ENCODE results near the gene EML3.
"Not testable (repeated sequence)": the region's sequence is repeated elsewhere in the genome, so short reads cannot be mapped to it uniquely, and the experiment has no call there.

Gene EML3

GRCh38 chr11:62573592-62574362 is 38.8 kb downstream of the EML3 start, which contains the start of gene EEF1G:
Gene EEF1G (minus strand): TSS chr11:62573891. CDS start chr11:62573842, 49 bp downstream.
- peak; percentile 98 to 99 for DNase-seq
- H3K4me3 Mint-ChIP-seq: peak within 1 kb of the TSS; percentile 95 to 100
- no peaks in the 10 kb centered on the region for H3K27me3 Mint-ChIP-seq
- H3K9me3 Mint-ChIP-seq: no peaks in the 10 kb centered on the region
- peaks cover 55% of the 10 kb centered on the region for H3K4me1 Mint-ChIP-seq
- peak; percentile 96 for ATAC-seq
- peak within 1 kb of the TSS; percentile 99 to 100 for H3K27ac Mint-ChIP-seq

GRCh38 chr11:62573006-62573591 is 39.5 kb downstream of the EML3 start:
- H3K27me3 Mint-ChIP-seq: no peaks in the 10 kb centered on the region
- no peak for ATAC-seq

GRCh38 chr11:62572431-62572830 is 40.1 kb downstream of the EML3 start:
- H3K4me1 Mint-ChIP-seq: peaks cover 59% of the 10 kb centered on the region
- H3K27me3 Mint-ChIP-seq: no peaks in the 10 kb centered on the region
- ATAC-seq (no peak), DNase-seq (no peak)
- peak overlapping the region; percentile 99 to 100 for H3K27ac Mint-ChIP-seq
- H3K4me3 Mint-ChIP-seq: peak overlapping the region; percentile 95 to 100
- H3K9me3 Mint-ChIP-seq: no peaks in the 10 kb centered on the region

More at GRCh38 chr11:62573006-62573591, 39.5 kb downstream of the EML3 start:
- H3K27ac Mint-ChIP-seq: peak overlapping the region; percentile 99 to 100
- H3K4me1 Mint-ChIP-seq: peaks cover 55% of the 10 kb centered on the region
- H3K9me3 Mint-ChIP-seq: no peaks in the 10 kb centered on the region
- H3K4me3 Mint-ChIP-seq: peak overlapping the region; percentile 95 to 100
- peak in 1 of 2 donors; percentile 30 for DNase-seq

- Mint-ChIP-seq H3K27ac (peak overlapping the region; percentile 56 to 93), H3K4me3 (peak overlapping the region; percentile 95 to 100), H3K4me1 (peaks cover 69% of the 10 kb centered on the region)
These were observed 41.1 kb downstream of the EML3 start for GRCh38 chr11:62571493-62571892.

GRCh38 chr11:62570903-62571302 is 41.7 kb downstream of the EML3 start:
- Mint-ChIP-seq H3K4me1 (peaks cover 73% of the 10 kb centered on the region), H3K27ac (peak overlapping the region; percentile 84 to 93), H3K4me3 (peak overlapping the region; percentile 95 to 100)
- not testable (repeated sequence) for H3K9me3 Mint-ChIP-seq, H3K27me3 Mint-ChIP-seq, ATAC-seq, DNase-seq

More at GRCh38 chr11:62571493-62571892, 41.1 kb downstream of the EML3 start:
- H3K9me3 Mint-ChIP-seq, H3K27me3 Mint-ChIP-seq, ATAC-seq, DNase-seq: not testable (repeated sequence)

GRCh38 chr11:62569611-62570010 is 43.0 kb downstream of the EML3 start:
- no peak for ATAC-seq
- DNase-seq: no peak
- peak overlapping the region in 1 of 2 donors; percentile 6 for H3K4me3 Mint-ChIP-seq
- H3K4me1 Mint-ChIP-seq: peaks cover 70% of the 10 kb centered on the region
- no peak overlapping the region for H3K27ac Mint-ChIP-seq
- no peaks in the 10 kb centered on the region for H3K27me3 Mint-ChIP-seq
- no peaks in the 10 kb centered on the region for H3K9me3 Mint-ChIP-seq

- no peak for DNase-seq
- Mint-ChIP-seq H3K27ac (peak overlapping the region; percentile 50 to 97), H3K4me1 (peaks cover 70% of the 10 kb centered on the region), H3K9me3 (no peaks in the 10 kb centered on the region), H3K4me3 (no peak overlapping the region), H3K27me3 (no peaks in the 10 kb centered on the region)
- ATAC-seq: no peak
These were observed 45.4 kb downstream of the EML3 start for GRCh38 chr11:62567018-62567633.

GRCh38 chr11:62566247-62566646 is 46.3 kb downstream of the EML3 start:
- H3K27me3 Mint-ChIP-seq: no peaks in the 10 kb centered on the region
- H3K4me1 Mint-ChIP-seq: peaks cover 70% of the 10 kb centered on the region
- no peak overlapping the region for H3K4me3 Mint-ChIP-seq
- H3K9me3 Mint-ChIP-seq: no peaks in the 10 kb centered on the region
- peak overlapping the region; percentile 28 to 29 for H3K27ac Mint-ChIP-seq
- DNase-seq (no peak), ATAC-seq (no peak)

GRCh38 chr11:62565100-62565802 is 47.3 kb downstream of the EML3 start:
- Mint-ChIP-seq H3K9me3 (no peaks in the 10 kb centered on the region), H3K4me3 (no peak overlapping the region), H3K27me3 (no peaks in the 10 kb centered on the region), H3K4me1 (peaks cover 70% of the 10 kb centered on the region), H3K27ac (peak overlapping the region in 1 of 2 donors; percentile 1)
- ATAC-seq (no peak), DNase-seq (no peak)

GRCh38 chr11:62561677-62562230 is 50.8 kb downstream of the EML3 start:
- H3K4me1 Mint-ChIP-seq: peaks cover 86% of the 10 kb centered on the region
- H3K27me3 Mint-ChIP-seq, ATAC-seq, H3K27ac Mint-ChIP-seq, DNase-seq, H3K4me3 Mint-ChIP-seq, H3K9me3 Mint-ChIP-seq: not testable (repeated sequence)

- Mint-ChIP-seq H3K4me1 (peaks cover 86% of the 10 kb centered on the region), H3K4me3 (no peak overlapping the region), H3K27me3 (no peaks in the 10 kb centered on the region), H3K9me3 (no peaks in the 10 kb centered on the region), H3K27ac (peak overlapping the region; percentile 80 to 85)
- ATAC-seq (no peak), DNase-seq (peak in 1 of 2 donors; percentile 69)
These were observed 51.9 kb downstream of the EML3 start for GRCh38 chr11:62560566-62561103.

- Mint-ChIP-seq H3K27ac (peak overlapping the region; percentile 71 to 73), H3K4me1 (peaks cover 89% of the 10 kb centered on the region), H3K4me3 (peak overlapping the region in 1 of 2 donors; percentile 5)
- not testable (repeated sequence) for H3K9me3 Mint-ChIP-seq, ATAC-seq, H3K27me3 Mint-ChIP-seq, DNase-seq
These were observed 52.9 kb downstream of the EML3 start for GRCh38 chr11:62559626-62560025.

GRCh38 chr11:62559204-62559603 is 53.4 kb downstream of the EML3 start:
- Mint-ChIP-seq H3K9me3 (no peaks in the 10 kb centered on the region), H3K27ac (peak overlapping the region; percentile 54 to 71), H3K27me3 (no peaks in the 10 kb centered on the region), H3K4me3 (peak overlapping the region; percentile 5 to 22), H3K4me1 (peaks cover 92% of the 10 kb centered on the region)
- ATAC-seq (no peak), DNase-seq (no peak)

GRCh38 chr11:62558669-62559068 is 53.9 kb downstream of the EML3 start:
- Mint-ChIP-seq H3K27me3 (no peaks in the 10 kb centered on the region), H3K9me3 (no peaks in the 10 kb centered on the region), H3K4me1 (peaks cover 92% of the 10 kb centered on the region), H3K27ac (no peak overlapping the region), H3K4me3 (no peak overlapping the region)
- DNase-seq: no peak
- no peak for ATAC-seq
